NCI-H2107 treated with DMSO at 0.1 percent for 48 hours (cell line): Measurements from ENCODE around the gene MAP2K5.

Experiments
- DNase-seq: peaks from one replicate; lab custom pipeline; 2025; ENCODE audit not compliant: unreplicated experiment; lab: John Stamatoyannopoulos, UW

MAP2K5 gene

GRCh38 chr15:67556976-67557570 lies 14.6 kb downstream of the MAP2K5 start:
- DNase-seq, result no peak

GRCh38 chr15:67558502-67558901 lies 16.0 kb downstream of the MAP2K5 start:
- DNase-seq, result no peak

GRCh38 chr15:67559158-67559557 lies 16.7 kb downstream of the MAP2K5 start:
- peak; percentile 71 for DNase-seq

GRCh38 chr15:67559576-67559975 lies 17.1 kb downstream of the MAP2K5 start:
- no peak for DNase-seq

GRCh38 chr15:67560320-67560719 lies 17.8 kb downstream of the MAP2K5 start:
- no peak for DNase-seq

GRCh38 chr15:67563092-67563491 lies 20.6 kb downstream of the MAP2K5 start:
- no peak for DNase-seq

GRCh38 chr15:67564021-67564967 lies 21.8 kb downstream of the MAP2K5 start:
- no peak for DNase-seq

GRCh38 chr15:67564968-67565345 lies 22.5 kb downstream of the MAP2K5 start:
- DNase-seq, result no peak

- no peak for DNase-seq
Measured at GRCh38 chr15:67569668-67570067, 27.2 kb downstream of the MAP2K5 start.

GRCh38 chr15:67570875-67571647 lies 28.6 kb downstream of the MAP2K5 start:
- no peak for DNase-seq

GRCh38 chr15:67571648-67572415 lies 29.3 kb downstream of the MAP2K5 start:
- no peak for DNase-seq

GRCh38 chr15:67573194-67573593 lies 30.7 kb downstream of the MAP2K5 start:
- DNase-seq, result no peak

GRCh38 chr15:67575039-67575502 lies 32.6 kb downstream of the MAP2K5 start:
- DNase-seq, result no peak

GRCh38 chr15:67578020-67578600 lies 35.6 kb downstream of the MAP2K5 start:
- no peak for DNase-seq

- DNase-seq, result no peak
Measured at GRCh38 chr15:67579164-67579563, 36.7 kb downstream of the MAP2K5 start.

GRCh38 chr15:67579967-67580366 lies 37.5 kb downstream of the MAP2K5 start:
- no peak for DNase-seq

- DNase-seq, result no peak
Measured at GRCh38 chr15:67584157-67584556, 41.7 kb downstream of the MAP2K5 start.

GRCh38 chr15:67585681-67586080 lies 43.2 kb downstream of the MAP2K5 start:
- no peak for DNase-seq

- DNase-seq, result no peak
Measured at GRCh38 chr15:67587331-67587730, 44.8 kb downstream of the MAP2K5 start.

- DNase-seq, result no peak
Measured at GRCh38 chr15:67587754-67588153, 45.3 kb downstream of the MAP2K5 start.
